Neural cell (in vitro differentiated cells): Measurements from ENCODE around the gene RUNX3.

Experiments
- CTCF ChIP-seq: fragments of 450-650 bp; IDR thresholded peaks from 2 replicates; pipeline ENCODE4 v1.5.1; 2014; ENCODE audit warnings: antibody characterized with exemption, mild to moderate bottlenecking, moderate library complexity; ENCODE audit not compliant: poor library complexity, severe bottlenecking
- POLR2AphosphoS5 ChIP-seq: IDR thresholded peaks from 2 replicates; pipeline ENCODE4 v1.6.1; 2012
- RAD21 ChIP-seq: fragments of 450-650 bp; conservative IDR thresholded peaks from 2 replicates; pipeline ENCODE4 v1.6.1; 2014; ENCODE audit warnings: antibody characterized with exemption, mild to moderate bottlenecking, moderate library complexity

- TF ChIP-seq RAD21 (no peak), CTCF (no peak), POLR2AphosphoS5 (no peak)
Measured at GRCh38 chr1:24946861-24947658, 17.0 kb upstream of the RUNX3 start.
